Fibroblast of peridontal ligament (primary cell): Measurements from ENCODE around the gene GFER.
A peak's percentile ranks its signal among the peaks of the same experiment; 100 is the strongest.
"Not testable (repeated sequence)": the region's sequence is repeated elsewhere in the genome, so short reads cannot be mapped to it uniquely, and the experiment has no call there.

Experiments
- DNase-seq: peaks from one replicate; pipeline ENCODE4 v3.0.0-alpha.2; 2010; ENCODE audit errors: extremely low read depth

Gene GFER

DNA sequence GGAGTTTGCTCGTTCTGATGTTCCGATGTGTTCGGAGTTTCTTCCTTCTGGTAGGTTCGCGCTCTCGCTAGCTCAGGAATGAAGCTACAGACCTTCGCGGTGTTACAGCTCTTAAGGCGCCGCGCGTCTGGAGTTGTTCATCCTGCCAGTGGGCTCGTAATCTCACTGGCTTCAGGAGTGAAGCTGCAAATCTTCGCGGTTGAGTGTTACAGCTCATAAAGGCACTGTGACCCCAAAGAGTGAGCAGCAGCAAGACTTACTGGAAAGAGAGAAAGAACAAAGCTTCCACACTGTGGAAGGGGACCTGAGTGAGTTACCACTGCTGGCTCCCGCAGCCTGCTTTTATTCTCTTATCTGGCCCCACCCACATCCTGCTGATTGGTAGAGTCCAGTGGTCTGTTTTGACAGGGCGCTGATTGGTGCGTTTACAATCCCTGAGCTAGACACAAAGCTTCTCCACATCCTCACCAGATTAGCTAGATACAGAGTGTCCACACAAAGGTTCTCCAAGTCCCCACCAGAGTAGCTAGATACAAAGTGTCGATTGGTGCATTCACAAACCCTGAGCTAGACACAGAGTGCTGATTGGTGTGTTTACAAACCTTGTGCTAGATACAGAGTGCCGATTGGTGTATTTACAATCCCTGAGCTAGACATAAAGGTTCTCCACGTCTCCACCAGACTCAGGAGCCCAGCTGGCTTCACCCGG lies 26.4 kb upstream of the GFER start:
- DNase-seq: not testable (repeated sequence)

DNA sequence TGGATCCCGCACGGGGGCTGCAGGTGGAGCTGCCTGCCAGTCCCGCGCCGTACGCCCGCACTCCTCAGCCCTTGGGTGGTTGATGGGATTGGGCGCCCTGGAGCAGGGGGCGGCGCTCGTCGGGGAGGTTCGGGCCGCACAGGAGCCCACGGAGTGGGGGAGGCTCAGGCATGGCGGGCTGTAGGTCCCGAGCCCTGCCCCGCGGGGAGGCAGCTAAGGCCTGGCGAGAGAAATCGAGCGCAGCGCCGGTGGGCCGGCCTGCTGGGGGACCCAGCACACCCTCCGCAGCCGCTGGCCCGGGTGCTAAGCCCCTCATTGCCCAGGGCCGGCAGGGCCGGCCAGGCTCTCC lies 25.9 kb upstream of the GFER start:
- DNase-seq: not testable (repeated sequence)

DNA sequence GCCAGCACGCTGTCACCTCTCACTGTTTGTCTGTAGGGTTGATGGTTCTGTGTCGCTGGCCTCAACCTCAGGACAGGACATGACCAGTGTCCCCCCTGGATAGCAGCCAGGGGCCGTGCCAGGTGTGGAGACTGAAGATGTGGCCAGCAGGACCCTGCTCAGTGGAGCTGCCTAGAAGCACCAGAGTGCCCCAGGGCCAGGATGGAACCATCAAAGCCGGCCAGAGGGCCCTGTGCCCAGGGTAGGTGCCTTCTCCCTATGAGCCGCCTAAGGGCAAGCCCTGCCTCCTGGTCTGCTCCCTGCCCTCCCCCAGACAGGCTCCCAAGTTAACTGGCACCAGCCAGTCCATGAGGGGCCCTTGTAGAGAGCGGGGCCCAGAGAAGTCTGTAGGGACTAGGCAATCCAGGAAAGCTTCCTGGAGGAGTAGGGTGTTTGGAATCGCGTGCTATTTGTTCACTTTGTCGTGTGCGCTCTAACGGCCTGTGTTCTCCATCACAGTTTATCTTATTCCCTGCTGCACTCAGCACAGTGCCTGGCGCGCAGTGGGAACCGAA lies 25.2 kb upstream of the GFER start:
- no peak for DNase-seq

GRCh38 chr16:1959269-1960039 lies 24.5 kb upstream of the GFER start, which contains the start of gene NDUFB10:
Gene NDUFB10, plus strand, starts transcription at chr16:1959538. Its CDS starts 87 bp downstream, at chr16:1959625.
- DNase-seq: peak; percentile 84

GRCh38 chr16:1960665-1961630 lies 23.0 kb upstream of the GFER start:
- peak; percentile 28 for DNase-seq

- no peak for DNase-seq
These were observed 22.3 kb upstream of the GFER start for GRCh38 chr16:1961651-1962067.

DNA sequence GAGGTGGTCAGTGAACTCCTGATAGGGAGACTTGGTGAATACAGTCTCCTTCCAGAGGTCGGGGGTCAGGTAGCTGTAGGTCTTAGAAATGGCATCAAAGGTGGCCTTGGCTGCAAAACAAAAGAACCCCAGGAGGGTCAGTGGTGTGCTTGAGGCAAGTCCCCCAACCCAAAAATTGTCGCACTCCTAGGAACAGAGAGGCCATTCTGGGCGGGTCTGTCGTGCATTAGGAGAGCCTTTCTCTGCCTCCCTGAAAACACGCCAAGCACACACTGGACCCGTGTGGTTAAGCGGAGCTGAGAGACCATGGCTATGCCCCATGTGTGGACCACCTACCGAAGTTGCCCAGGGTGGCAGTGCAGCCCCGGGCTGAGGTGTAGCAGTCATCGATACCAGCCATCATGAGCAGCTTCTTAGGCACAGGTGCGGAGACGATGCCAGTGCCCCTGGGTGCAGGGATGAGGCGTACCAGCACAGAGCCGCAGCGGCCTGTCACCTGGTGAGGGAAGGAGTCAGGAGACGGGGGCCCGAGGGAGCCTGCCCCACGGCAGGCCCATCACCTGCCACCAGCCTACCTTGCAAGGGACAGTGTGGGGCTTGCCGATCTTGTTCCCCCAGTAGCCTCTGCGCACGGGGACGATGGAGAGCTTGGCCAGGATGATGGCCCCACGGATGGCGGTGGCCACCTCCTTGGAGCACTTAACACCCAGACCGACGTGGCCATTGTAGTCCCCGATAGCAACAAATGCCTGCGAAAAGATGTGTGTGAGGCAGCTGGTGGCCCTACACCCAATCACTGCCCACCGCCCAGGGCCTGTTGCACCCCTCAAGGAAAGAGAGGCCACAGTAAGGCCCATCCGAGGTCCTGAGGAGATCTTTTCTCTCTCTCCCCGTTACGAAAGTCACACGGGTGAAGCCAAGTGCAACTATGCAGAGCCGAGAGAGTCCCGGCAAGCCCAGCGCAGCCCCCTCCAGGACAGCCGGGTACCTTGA lies 21.5 kb upstream of the GFER start:
- DNase-seq: not testable (repeated sequence)

DNA sequence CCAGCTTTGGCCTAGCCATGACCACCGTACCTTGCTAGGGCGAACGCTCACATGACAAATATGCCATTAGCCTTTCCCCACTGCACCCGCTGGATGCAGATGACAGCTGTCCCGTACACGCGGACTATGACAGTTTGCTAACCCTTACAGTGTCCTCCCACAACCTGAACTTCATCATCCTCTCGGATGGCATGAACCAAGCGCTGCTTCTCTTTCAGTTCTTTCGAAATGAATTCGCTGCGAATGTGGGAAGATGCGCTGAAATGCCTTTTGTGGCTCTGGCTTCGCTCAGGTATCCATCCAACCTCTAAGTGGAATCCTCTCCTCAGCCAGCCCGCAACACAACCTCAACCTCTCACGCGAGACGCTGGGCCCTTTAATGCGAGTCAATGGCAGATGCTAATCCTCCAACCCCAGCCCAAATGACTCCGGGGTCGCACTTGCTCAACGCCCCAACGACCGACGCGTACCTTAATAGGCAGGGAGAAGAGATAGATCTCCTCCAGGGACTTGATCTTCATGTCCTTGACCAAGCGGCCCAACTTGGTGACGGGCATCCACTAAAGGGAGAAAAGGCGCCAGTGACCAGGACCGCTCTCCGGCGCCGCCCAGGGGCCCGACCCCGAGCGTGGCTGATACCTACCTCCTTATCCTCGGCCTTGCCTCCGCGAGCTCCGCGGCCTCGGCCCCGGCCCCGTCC lies 20.0 kb upstream of the GFER start:
- peak; percentile 34 for DNase-seq

GRCh38 chr16:1964506-1965395 lies 19.2 kb upstream of the GFER start, which contains the start of gene RPS2:
Gene RPS2, minus strand, starts transcription at chr16:1964826. Its CDS starts 201 bp downstream, at chr16:1964625.
- DNase-seq: peak; percentile 98

DNA sequence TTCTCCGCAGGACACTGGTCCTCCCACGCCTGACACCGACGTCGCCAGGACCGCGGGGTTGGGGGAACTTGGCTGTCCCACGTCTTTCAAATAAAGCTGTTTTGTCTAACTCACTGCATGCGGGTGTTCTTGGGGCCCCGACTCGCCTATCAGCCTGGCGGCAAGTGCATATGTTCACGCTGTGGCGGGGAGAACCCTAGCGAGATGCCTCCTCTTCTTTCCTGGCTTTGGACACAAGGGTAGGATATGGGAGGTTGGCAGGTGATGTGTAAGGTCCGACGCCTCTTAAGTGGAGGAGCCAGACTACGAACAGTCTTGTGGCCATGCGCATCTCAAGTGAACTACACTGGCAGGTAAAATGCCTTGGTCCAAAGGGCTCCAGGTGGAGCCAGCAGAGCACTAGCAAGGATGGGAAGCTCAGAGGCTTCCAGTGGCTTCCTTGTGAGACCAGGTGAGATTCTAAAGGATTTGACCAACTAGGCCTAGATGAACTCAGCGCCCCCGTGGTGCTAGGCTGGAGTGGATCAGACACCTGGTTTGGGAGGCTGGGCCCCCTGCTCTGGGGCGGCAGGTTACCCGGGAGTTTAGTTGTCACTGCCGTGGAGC lies 18.5 kb upstream of the GFER start:
- no peak for DNase-seq

GRCh38 chr16:1966460-1966859 lies 17.5 kb upstream of the GFER start, which contains the start of gene RNF151:
Gene RNF151, plus strand, starts transcription at chr16:1966856. Its CDS starts 26 bp downstream, at chr16:1966882.
- DNase-seq: no peak

GRCh38 chr16:1968146-1968953 lies 15.6 kb upstream of the GFER start:
- DNase-seq: no peak

DNA sequence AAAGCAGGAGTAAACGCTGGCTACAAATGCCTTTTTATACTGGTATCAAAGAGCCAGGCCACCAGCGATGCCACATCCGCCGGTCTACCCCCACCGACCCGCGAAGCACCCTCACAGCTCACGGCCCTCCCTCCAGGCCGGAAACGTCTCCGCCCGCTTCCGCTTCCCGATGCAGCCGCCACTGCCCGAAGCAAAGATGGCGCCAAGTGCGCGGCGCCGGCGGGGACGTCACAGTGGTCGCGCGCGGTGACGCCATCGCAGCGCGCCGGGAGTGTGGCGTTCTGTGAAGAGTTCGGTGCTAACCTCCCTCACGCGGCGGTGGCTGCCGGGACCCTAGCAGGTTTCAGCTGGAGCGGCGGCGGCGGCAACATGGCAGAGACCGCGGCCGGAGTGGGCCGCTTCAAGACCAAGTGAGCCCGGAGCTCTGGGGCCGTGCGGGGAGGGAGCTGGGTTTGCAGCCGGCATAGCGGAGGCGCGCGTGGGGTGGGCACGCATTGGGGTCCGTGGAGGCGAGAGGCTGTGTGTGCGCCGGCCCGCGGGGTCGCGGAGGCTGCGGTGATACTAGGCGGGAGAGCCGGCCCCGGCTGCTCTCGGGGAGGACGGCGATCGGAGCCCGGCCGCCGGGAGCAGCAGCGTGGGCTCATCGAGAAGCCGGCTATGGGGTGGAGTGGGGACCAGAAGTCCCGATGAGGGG lies 12.1 kb upstream of the GFER start, which contains the start of gene TBL3:
Gene TBL3, plus strand, starts transcription at position 258 of the 694 bp plus-strand sequence. Its CDS starts 112 bp downstream, at position 370.
- DNase-seq: peak; percentile 89

GRCh38 chr16:1972490-1972877 lies 11.5 kb upstream of the GFER start:
- DNase-seq: no peak

GRCh38 chr16:1973461-1974156 lies 10.4 kb upstream of the GFER start:
- no peak for DNase-seq
